ENCODE measurements around the gene MICAL2.

The MICAL2 gene

DNA sequence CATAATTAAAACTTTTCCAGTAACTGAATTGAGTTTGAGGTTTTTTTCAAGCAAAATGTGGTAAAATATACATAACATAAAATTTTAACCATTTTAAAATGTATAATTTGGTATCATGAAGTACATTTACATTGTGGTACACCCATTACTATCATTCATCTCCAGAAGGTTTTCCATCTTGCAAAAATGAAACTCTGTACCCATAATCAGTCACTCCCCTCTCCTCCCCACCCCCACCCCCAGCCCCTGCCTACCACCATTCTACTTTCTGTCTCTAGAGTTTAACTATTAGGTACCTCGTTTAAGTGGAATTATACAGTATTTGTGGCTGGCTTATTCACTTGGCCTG, 63.7 kb downstream of the MICAL2 start:
- no peak for DNase-seq

- DNase-seq, result no peak
Observed at GRCh38 chr11:12174477-12175143, 64.2 kb downstream of the MICAL2 start.

- DNase-seq, result no peak
Observed at GRCh38 chr11:12175694-12176241, 65.4 kb downstream of the MICAL2 start.

GRCh38 chr11:12176410-12176809, 66.0 kb downstream of the MICAL2 start:
- no peak for DNase-seq

DNA sequence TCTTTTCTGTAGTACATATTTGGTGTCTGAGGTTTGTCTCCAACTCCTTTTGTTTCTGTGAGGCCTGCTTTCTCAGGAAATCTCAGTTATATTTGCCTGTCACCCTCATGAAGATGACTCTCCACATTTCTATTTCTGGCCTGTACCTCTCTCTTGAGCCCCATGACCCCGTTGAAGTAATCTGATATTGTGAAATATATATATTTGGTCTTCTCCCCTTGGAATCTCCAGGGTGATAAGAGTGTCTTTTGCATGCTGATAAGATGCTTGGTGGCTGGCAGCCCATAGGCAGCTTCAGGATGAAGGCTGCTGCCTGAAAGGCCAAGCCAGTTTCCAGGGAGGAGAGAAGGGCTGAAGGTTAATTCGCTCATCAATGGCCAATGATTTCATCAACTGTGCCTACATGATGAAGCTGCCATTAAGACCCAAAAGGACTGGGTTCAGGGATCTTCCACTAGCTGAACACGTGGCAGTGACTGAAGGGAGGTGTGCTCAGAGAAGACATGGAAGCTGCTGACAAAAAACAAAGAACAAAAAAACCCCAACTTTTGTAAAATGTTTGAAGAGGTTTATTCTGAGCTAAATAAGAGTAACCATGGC, 67.4 kb downstream of the MICAL2 start:
- no peak for DNase-seq

DNA sequence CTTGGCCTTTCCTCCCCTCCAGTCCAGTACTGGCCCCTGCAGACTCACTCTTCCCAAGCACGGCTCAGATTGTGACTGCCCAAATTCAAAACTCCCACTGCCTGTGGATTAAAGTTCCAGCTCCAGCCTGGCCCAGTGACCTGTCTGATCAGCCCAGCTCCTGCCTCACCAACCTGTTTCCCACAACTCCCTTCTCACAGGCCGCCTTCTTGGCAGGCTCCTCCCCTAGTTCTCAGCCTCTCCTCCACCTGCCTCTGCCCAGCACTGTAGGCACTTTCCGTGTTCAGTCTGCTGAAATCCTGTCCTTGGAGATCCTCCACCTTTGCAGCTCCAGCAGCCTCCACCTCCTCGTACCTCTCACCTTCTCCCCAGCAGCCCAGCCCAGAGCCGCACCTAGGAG, 68.6 kb downstream of the MICAL2 start:
- no peak for DNase-seq

- DNase-seq, result no peak
Observed at GRCh38 chr11:12179531-12179930, 69.1 kb downstream of the MICAL2 start.

DNA sequence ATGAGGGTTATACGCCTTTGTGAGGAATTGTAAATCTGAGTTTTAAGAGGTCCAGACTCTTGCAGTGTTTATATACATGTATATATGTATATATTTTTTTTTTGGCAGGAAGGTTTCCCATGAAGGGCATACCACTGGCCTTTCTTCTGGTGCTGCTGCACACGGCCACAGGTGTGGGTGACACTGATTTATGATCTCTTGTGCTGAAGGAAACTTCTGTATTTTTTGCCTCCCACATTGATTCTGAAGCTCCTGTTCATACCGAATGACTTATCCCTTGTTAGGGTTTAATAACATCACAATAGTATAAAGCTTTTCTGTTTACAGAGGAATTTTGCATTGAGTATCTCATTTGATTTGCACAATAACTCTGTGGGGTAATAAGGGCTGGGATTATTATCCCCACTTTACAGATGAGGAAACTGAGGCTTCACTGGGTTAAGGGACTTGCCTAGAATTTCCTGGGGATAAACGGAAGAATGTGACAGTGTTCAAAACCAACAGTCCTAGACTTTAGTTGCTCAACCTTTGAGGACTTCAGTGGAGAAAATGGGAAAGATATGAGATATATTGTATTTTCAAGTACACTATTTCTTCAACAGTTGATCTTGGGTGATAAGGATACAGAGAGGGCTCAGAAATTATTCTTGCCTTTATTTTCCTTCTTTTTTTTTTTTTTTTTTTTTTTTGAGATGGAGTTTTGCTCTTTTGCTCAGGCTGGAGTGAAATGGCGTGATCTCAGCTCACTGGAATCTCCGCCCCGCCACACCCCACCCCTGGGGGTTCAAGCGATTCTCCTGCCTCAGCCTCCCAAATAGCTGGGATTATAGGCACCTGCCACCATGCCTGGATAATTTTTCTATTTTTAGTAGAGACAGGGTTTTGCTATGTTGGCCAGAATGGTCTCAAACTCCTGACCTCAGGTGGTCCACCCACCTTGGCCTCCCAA, 70.1 kb downstream of the MICAL2 start:
- DNase-seq, result no peak

GRCh38 chr11:12182302-12182675, 71.9 kb downstream of the MICAL2 start:
- no peak for DNase-seq

DNA sequence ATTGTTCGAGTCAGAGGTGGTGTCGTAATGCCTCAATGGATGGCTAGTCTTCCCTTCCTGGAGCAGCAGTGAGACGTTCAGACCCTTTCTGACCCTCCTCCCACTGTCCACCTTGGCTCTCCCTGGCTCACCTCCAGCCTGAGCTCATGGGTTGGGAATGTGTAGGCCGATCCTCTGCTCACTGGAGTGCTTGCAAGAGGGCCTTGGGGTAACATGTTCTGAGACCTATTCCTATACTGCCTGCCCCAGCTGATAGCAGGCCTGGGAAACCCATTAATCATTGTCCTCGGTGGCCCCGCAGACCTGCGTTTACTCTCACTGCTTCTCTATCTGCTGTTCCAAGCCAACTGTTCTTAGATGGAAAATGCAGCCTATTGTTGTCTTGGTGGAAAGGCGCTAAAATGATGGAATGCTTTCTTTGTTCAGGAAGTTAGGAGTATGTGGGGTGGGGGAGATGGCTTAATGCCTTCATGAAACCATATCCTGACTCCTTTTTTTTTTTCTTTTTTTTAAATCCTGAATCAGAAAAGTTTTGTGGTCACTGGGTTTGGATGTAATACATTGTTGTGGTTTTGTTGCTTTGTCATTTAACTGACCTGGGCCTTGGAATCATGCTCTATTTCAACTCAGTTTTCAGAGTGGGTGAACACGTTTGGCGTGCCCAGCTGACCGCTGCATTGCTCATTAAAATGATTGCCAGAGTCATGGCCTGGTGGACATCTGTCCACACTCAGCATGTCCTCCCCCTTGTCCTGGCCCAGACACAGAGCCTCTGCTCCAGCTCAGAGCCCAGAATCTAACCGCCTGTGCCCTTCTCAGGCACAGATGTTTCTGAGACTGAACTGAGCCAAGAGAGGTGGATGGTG, 72.5 kb downstream of the MICAL2 start:
- no peak for DNase-seq

DNA sequence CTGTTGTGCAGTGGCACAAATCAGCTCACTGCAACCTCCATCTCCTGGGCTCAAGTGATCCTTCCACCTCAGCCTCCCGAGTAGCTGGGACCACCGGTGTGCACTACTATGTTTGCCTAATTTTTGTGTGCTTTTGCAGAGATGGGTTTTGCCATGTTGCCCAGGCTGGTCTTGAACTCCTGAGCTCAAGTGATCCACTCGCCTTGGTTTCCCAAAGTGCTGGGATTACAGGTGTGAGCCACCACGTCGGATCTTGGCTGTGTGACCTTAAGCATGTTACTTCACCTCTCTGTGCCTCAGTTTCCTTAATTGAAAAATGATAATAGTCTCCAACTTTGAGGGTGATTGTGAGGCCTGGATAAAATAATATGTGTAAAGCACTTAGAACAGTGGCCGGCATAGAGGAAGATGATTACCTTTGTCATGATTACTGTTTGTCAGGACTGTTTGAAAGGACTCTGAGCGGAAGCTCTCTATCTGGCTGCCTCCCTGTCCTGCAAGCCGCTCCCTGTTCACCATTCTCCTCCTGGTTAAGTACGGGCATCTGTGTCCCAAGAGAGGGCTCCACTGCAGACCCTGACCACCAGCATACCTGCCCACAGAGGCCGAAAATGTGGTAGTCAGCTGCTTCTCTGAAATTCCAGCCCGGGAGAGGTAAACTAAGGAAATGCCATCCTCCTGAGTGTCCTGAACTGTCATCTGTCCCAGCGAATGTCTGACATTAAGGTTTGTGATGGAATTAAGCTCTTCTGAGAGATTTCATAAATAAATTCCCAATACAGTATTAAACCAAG, 73.6 kb downstream of the MICAL2 start:
- no peak for DNase-seq

DNA sequence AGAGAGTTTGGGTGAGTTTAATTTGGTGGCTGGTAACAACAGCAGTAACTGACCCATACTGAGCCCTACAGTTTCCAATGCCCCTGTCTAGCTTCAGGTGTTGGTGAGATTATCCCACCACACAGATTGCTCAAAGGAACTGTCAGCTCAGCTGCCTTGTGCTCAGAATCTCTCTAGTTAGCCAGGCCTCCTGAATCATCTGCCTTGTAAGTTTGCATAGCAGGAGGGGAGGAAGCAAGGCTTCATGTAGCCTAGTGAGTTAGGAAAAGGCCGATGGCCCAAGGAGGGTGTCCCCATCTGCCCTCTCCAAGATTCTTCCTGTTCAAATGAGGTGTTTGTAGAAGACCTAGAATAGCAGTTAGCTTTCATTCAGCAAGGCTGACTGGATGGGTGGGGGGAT, 74.3 kb downstream of the MICAL2 start:
- DNase-seq, result no peak

GRCh38 chr11:12185106-12185690, 74.8 kb downstream of the MICAL2 start:
- no peak for DNase-seq

DNA sequence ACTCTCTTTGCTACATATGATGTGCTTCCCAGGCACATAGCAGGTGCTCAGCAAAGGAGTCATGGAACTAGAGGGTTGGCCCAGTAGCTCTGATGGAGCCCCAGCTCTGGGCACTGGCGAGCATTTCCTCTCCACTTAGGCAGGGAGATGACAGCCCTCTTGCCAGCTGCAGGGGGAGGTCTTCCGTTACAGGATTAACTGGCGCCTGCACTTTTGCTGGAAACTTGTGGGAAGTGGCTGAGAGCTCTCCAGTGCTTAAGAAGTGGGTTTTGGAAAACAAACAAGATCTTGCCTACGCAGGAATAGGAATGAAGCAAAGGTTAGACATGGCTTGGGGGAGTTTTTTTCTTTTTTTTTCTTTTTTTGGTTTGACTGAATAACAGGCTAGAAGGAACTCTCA, 75.5 kb downstream of the MICAL2 start:
- DNase-seq, result peak; percentile 48

GRCh38 chr11:12186701-12187100, 76.3 kb downstream of the MICAL2 start:
- DNase-seq, result no peak

DNA sequence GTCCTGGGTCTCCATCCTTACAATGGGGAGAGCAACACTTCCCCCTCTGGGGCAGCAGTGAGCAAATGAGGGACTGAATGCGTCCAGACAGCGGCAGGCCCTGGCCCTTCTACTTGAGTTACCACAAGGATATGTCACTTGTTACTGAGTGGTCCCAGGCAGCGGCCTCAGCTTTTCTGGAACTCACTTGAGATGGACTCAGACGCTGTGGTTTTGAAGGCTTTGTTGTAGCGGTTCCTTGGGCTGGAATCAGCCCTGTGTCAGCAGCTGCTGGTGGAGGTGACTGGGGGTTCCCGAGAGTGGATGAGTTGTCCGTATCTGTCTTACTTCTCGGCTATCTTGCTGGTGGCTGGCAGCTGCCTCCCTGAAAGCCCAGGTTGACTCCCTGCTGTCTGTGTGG, 77.0 kb downstream of the MICAL2 start:
- no peak for DNase-seq

GRCh38 chr11:12188548-12189317, 78.3 kb downstream of the MICAL2 start:
- no peak for DNase-seq

- DNase-seq, result no peak
Observed at GRCh38 chr11:12189543-12190235, 79.3 kb downstream of the MICAL2 start.

- no peak for DNase-seq
Observed at GRCh38 chr11:12190511-12190910, 80.1 kb downstream of the MICAL2 start.

Data from NCI-H1092 (cell line).